Stimulated activated naive CD8-positive, alpha-beta T cell treated with anti-CD3 and anti-CD28 coated beads, Interleukin-15, Interleukin-2, amounts not matched to agents 100 U/mL and 50 U/mL, for 24 hours (primary cell): Measurements from ENCODE around the gene TRA2B.

Source experiments
- ATAC-seq: fragments of 150-1000 bp; cut with Tn5 transposase; one replicate; pipeline ENCODE4 v1.10.0; 2021
- DNase-seq: peaks from one replicate; pipeline ENCODE4 v3.0.0; 2021

Gene TRA2B

DNA sequence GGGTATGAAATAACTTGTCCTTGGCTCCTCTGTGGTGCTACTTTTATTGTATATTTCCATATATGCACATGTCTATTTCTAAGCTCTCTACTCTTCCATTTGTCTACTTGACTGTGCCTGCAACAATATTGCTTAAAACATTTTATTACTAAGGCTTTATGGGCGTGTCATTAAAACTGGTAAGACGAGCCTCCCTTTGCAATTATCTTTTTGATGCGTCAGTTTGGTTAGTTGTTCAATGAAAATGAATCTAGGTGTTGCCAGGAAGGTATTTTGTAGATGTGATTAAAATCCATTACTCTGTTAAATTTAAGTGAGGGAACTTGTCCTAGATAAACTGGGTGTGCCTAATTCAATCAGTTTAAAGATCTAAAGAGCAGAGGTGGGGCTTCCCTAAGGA is 12.9 kb upstream of the TRA2B start:
- ATAC-seq (no peak), DNase-seq (no peak)

- ATAC-seq (no peak), DNase-seq (no peak)
These were observed 11.7 kb upstream of the TRA2B start for GRCh38 chr3:185949515-185949914.

DNA sequence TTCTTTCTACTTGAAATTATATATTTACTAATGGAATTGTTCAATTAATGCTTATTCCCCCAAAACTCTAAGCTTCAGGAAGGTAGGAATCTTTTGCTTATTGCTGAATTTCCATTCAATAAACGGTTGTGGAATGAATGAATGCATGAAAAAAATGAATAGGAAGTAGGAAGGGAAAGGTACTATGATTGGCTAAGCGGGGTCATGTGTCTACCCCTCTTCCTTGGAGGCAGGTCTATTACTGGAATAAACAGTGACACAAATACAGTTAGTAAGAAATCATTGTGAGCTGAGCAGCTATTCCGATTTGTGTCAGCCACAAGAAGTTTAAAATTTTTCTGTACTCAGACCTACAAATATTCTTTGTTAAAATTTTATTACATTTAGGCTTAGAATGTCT is 10.5 kb upstream of the TRA2B start:
- ATAC-seq (no peak), DNase-seq (no peak)

GRCh38 chr3:185943760-185944106 is 5.9 kb upstream of the TRA2B start:
- ATAC-seq, result peak; percentile 32
- no peak for DNase-seq

DNA sequence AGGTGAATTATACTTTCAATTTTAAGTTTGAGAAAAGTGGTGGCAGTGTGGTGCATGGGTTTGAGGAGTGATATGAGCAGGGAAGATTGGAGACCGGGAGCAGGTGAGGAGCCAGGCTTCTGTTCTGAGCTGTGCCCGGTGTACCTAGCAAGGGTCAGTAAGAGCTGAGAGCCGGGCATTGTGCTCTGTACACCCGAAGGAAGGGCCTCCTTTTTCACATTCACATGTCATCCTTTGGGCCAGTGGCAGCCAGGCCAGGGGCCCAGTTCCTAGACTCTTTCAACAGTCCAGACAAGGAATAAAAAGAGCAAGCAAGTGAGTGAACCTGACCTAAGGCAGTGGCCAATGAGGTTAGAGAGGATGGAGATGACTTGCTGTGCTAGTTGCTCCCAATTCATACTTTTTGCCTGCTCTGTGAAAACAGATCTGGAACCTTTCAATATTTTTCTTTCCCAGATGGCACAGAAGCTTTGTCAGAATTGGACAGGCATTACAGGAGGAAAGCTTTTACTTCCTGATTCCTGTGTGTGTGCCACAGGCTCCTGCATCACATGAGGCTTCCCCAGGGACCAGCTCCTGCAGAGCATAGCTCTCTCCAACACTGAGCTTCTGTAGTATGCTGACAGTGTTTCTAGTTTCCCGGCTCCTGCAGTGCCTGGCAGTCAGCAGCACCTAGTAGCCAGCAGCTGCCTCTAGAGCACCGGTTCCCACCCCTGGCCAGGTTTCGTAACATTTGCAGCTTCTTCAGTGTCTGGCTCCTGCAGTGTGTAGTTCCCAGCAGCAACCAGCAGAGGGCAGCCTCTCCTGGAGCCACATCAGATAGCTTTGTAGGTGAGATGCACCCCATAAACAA is 5.3 kb upstream of the TRA2B start:
- ATAC-seq, result peak; percentile 92
- DNase-seq, result peak; percentile 85

DNA sequence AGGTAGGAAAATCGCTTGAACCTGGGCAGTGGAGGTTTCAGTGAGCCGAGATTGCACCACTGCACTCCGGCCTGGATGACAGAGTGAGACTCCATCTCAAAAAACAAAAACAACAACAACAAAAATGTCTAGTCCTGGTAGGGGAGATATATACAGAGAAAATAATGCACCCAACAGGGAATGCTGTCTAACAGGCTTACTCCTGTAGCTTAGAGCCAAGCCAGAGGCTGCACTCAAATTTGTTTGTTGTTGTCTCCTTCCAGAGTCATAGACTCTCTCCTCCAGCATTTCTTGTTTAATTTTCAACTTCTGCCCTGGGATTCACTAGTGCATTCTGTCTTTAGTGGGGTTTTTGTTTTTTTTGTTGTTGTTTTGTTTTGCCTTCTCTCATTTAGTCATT is 4.6 kb upstream of the TRA2B start:
- no peak for DNase-seq
- no peak for ATAC-seq

GRCh38 chr3:185940951-185941350 is 3.1 kb upstream of the TRA2B start:
- no peak for DNase-seq
- no peak for ATAC-seq

DNA sequence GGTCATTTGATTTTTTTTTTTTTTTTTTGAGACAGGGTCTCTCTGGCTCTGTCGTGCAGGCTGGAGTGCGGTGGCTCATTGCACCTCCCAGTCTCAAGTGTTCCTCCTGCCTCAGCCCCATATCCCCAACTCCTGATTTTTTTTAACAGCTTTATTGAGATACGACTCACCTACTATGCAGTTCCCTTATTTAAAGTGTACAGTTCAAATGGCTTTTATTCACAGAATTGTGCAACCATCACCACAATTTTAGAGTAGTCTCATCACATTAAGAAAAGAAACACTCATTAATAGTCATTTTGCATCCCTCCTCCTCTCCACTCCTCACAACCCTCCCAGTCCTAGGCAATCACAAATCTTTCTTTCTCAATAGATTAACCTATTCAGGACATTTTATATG is 1.9 kb upstream of the TRA2B start:
- DNase-seq (no peak), ATAC-seq (no peak)

DNA sequence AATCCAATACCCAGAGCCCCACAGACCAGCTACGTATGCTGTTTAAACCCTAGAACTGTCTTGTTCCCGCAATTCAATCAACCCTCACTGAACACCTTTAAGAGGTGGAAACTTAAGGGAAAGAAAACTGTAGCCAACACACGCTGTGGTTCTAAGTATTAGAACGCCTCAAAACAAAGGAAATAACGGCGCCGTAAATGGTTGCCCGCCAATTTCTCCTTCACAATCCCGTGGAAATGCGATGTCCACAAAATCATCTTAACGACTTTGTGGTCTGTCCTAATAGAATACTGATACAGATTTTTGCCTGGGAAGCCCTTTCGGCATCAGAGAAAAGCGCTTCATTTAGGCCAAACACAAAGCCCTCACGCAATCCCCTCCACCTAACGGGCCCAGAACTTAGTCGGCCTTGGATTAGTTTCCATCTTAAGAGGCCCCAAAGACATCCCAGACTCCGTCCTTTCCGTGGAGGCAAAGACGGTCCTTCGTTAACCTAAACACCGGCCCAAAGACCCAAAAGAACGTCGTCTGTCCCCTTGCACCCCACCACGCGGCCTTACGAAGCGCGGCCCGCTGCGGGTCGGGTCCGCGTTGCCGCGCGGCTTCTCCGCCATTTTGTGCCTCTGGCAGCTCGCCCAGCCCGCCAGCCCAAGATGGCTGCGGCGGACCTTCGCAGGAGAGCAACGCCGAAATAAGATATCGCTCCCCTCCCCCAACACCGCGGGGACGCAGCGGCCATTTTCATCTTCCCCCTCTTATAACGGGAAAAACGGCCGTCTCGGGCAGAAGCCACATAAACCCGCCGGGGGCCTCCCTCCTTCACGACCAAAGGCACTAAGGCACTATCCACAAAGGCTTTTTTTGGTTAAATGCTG is 763 bp downstream of the TRA2B start:
- DNase-seq (peak; percentile 90), ATAC-seq (peak; percentile 55)

- DNase-seq (no peak), ATAC-seq (no peak)
These were observed 1.6 kb downstream of the TRA2B start for GRCh38 chr3:185936273-185936629.

DNA sequence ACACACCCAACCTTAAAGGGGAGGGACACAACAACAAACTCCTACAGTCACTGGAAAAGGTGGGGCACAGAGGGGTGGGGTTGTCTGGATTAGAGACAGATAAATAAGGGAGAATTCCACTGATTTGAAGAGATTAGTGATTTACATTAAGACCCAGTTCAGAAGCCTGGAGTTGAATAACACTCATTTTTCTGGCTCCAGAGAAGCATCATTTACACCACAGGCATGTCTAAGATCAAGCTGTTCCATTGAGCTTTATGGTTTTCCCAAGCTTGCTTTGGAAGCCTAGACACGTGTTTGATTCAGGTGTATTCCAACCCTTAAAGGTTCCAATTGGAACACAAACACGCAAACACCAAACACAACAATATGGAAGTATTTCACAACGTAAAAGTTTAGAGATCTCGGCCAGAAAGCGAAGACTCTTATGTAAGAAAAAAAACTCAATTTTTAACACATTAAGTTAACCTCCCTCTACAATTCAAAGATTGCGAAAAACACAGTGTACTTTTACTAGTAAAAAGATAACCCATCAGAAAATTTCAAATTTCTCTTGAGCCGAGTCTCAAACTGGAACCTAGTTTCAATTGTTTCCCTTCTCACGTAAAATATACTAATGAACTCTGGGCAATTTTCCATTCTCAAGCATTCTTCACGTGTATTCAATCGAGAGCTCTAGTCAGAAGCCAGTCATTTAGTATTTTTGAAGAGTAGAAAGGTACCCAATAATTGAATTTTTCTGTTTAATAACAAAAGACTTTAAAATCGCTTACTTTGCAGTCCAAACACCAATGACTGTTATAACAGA is 2.1 kb downstream of the TRA2B start:
- ATAC-seq (no peak), DNase-seq (no peak)

DNA sequence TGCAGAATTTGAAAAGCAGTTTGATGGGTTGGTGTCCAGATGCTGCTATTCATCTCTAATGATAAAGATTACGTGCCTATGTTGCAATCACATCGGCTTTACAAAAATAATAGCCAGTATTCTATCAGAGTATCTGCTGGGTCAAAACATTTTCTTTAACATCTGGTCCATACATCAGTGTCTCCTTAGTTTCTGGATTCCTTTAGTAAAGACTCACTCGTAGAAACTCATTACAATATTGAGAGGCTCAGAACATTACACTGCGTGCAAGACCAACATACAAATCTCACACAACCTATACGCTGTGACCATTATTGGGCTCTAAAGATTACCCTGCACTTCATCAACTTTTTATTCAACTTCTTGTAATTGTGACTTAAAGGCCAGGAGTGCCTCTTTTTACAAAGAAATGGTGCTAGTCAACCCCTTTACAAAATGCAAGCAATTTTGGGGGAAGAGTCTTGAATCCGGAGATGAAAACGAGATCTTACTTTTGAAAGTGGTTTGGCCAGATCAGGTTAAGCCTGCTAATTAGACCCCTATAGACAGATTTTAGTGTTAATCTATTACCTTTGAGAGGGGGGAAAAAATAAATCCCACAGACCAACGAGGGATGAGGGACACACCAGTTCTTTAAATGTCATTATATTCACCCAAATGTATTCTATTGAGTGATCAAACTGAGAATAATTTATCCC is 2.9 kb downstream of the TRA2B start:
- ATAC-seq (no peak), DNase-seq (no peak)

DNA sequence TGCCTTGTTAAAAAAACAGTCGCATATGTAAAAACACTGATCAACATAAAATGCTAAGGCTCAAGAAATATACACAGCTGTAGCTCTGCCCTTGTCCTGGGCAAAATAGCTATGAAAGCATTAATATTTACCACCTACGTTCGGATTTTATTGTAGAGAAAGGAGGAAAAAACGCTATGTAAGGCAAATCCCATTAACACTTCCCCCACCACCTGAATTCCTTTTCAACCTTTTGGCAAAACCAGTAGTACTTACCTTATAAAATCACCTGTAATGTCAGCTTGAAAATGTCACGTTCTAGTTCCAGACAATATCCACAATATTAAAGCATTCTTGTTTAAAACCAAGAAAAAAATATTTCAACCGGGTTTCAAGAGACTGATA is 3.6 kb downstream of the TRA2B start:
- no peak for DNase-seq
- ATAC-seq, result no peak

GRCh38 chr3:185933374-185934173 is 4.2 kb downstream of the TRA2B start:
- ATAC-seq (no peak), DNase-seq (no peak)

DNA sequence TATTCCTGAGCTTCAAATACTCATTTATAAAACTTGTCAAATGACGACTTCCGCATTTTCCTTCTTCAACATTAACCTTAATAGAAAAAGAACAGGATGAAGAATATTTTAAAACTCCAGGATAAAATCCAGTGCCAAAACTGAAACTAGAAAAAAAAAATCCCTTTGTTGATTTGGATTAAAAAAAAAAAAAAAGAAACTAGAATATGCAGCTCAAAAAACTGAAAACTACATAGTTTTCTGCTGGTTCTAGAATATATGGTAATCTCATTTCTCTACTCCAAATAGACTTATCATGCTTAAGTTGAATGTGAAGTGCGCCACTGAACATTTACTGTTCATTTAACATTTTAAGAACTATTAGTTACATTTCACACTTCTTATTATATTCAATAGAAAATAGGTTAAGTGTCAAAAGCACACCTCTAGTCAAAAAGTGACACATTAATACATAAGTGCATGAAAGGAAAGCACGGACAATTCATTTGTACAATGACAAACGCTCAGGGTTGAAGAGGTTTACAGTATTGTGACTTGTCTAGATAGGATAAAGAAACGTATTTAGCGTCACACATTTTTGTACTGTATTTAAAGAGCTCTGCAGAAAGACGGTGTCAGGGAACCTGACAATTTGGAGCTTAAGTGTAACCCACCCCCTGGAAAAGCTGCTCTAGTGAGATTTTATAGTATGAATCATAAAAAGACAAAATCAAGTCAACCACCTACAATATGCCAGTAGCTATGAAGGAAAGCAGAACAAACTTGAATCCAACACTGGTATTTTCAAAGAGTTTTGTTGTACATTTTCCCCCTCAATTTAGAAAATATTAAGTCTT is 5.8 kb downstream of the TRA2B start:
- ATAC-seq (no peak), DNase-seq (no peak)

DNA sequence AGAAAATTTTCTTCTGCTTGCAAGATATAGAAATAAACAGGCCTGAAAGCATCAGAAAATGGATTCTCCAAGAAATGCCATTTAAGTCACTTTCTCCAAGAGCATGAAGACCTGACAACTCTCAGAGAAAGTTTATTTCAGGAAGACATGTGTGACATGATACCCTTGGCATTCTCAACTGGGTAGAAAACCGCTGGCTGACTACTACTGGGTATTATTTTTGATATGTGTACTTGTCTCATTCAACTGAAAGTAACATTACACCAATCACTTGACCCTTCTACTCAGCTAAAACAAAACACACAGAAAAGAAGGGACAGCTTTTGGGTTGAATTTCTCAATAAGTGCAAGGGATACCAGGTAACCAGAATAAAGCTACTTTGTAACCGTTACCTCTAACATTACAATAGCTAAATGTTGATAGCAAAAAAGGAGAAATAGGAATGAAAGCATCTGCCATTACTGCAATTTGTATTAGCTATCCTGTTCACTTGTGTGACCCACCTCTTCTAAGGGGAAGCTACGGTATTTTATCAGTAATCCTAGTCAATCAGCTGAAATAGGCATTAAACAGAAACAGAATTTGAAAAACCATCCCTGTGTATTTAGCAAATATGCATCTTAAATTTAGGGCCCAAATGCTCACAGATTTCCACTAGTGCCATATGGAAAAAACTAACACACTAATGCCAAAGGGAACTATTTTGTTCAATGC is 7.3 kb downstream of the TRA2B start:
- no peak for ATAC-seq
- DNase-seq, result no peak

DNA sequence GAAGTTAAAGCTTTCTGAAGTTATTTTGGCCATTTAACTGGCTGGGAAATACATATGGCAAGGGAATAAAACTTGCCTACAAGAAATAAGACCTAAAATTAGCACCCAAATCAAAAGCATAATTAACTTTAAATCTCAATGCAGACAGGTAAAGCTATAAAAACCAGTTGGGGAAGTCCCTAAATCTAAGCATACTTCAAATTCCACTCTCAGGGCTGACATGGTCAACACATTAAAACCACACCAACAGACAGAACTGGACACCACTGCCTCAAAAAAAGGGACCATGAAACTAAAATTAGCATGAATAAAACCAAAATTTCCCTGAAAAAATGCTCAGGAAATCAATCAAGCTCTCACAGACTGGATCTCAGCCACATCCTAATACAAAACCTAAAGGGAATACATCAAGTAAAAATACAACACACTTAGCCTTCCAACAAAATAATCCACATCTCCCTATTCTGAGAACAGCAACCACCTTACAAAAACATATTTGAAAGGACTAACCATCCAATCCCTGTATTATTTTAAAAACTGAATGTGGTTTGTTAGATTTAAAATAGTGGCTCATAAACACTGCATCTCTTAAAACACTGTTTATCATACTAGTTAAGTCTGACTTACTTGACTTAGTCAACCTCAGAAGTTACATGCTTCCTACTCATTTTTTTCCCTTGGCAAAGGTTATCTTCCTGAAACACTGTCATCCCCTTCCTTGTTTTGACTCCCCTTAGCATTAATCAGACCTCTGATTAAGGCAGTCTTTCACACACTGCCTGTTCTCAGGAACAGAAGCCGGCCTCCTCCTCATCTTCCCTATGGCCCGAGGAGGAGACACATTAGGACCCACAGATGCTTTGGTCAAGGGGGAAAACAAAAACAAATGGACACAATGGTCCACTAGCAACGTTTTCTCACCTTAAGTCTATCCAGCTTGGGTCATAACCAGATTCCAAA is 8.3 kb downstream of the TRA2B start:
- DNase-seq (no peak), ATAC-seq (peak; percentile 34)

- DNase-seq, result no peak
- no peak for ATAC-seq
These were observed 9.3 kb downstream of the TRA2B start for GRCh38 chr3:185928496-185928895.
